Activated CD8-positive, alpha-beta memory T cell treated with anti-CD3 and anti-CD28 coated beads, Interleukin-2, amount 10 ng/mL, durations not matched to agents 7 days and 5 days (primary cell): ENCODE data around the gene F12. TPM values are rescaled to one million over a fixed set of nuclear protein-coding genes. Genes with fewer than 3 reads are reported as not detected.

ENCODE experiments used
- ATAC-seq: fragments of 150-1000 bp; cut with Tn5 transposase; one replicate; pipeline ENCODE4 v1.10.0; 2021; ENCODE audit warnings: moderate library complexity
- CTCF ChIA-PET: fragments of 350-600 bp; sonication (Branson Sonifier 250); formaldehyde crosslinking; loops from one replicate; lab custom pipeline; 2021; ENCODE audit warnings: antibody characterized with exemption; lab: Charles Lee
- DNase-seq: peaks from one replicate; pipeline ENCODE4 v3.0.0-alpha.2; 2020
- H3K27ac Mint-ChIP-seq: one replicate; pipeline ENCODE4 v1.8.0; 2021; ENCODE audit warnings: mild to moderate bottlenecking, mixed read lengths
- H3K27me3 Mint-ChIP-seq: one replicate; pipeline ENCODE4 v1.8.0; 2021; ENCODE audit warnings: mixed read lengths
- H3K36me3 Mint-ChIP-seq: one replicate; pipeline ENCODE4 v1.8.0; 2021; ENCODE audit warnings: mild to moderate bottlenecking, mixed read lengths
- H3K4me1 Mint-ChIP-seq: one replicate; pipeline ENCODE4 v1.8.0; 2021; ENCODE audit warnings: mixed read lengths
- H3K4me3 Mint-ChIP-seq: one replicate; pipeline ENCODE4 v1.8.0; 2021; ENCODE audit warnings: mild to moderate bottlenecking, moderate library complexity, mixed read lengths
- H3K9me3 Mint-ChIP-seq: one replicate; pipeline ENCODE4 v1.8.0; 2022; ENCODE audit warnings: low read depth, mixed read lengths
- total RNA-seq, 2 experiments: library from RNA; stranded (reverse); gene quantifications; one replicate each; pipeline ENCODE4 v1.2.3, GENCODE V29; 2021

The F12 gene
- total RNA-seq, 2 experiments from 2014 or later: 1.3 to 2.2 TPM

DNA sequence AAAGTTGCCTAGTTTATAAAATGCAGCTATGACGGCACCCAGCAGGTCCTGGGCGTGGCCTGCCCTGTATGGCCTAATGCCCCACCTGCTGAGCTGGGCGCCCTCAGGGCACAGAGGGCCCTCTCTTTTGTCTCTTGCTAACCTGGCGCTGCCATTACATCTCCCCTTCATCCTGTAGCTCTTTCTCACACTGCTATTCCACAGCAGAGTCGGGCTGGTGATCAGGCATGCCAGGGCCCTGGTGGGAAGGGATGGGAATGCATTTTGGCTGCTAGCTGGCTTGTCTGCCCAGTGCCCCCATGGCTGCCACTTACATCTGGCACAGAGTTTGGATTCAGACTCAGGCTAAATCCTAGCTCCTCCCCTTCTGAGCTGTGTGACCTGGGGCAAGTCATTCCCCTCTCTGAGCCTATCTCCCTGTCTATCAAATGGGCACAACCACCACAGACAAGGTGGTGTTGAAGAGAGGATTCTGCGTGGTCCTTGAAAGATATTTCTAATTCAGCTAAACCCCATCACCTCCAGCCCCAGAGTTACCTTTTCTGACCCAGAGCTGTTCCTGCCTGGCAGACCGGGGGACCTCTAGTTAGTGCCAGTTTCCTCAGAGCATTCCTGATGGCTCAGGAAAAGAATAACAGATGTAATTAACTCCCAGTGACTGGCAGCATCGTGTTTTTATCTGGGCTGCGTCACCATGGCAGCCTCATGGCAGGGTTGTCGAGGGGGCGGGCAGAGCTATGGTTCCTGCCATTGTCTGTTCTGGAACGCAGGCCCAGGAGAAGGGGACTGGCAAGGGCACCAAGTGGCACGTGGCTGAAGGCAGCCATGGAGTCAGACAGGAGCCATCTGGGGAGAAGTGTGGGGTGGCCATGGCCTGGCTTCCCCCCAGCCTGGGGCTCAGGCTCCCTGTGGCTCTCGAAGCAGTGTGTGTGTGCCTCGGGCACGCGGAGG, 43.6 kb upstream of the F12 start:
- Mint-ChIP-seq H3K4me1 (peaks cover 24% of the 10 kb centered on the region), H3K27me3 (peaks cover 12% of the 10 kb centered on the region), H3K36me3 (peaks cover 1% of the 10 kb centered on the region), H3K27ac (no peak overlapping the region), H3K9me3 (no peaks in the 10 kb centered on the region), H3K4me3 (no peak overlapping the region)
- no peak for DNase-seq
- no peak for ATAC-seq
- CTCF ChIA-PET: interaction anchor here (1.2 to 25.5 kb wide), 18 partner anchors 9 to 339 kb away, joined by 3 to 717 read pairs (median 15); partner anchors contain the start of genes F12, GRK6, LMAN2 and MXD3

GRCh38 chr5:177450667-177451424, 41.5 kb upstream of the F12 start:
- DNase-seq (no peak), ATAC-seq (no peak)
- no peaks in the 10 kb centered on the region for H3K36me3 Mint-ChIP-seq
- peaks cover 25% of the 10 kb centered on the region for H3K4me1 Mint-ChIP-seq
- H3K9me3 Mint-ChIP-seq: no peaks in the 10 kb centered on the region
- CTCF ChIA-PET: interaction anchor here (1.4 to 25.5 kb wide), 6 partner anchors 21 to 141 kb away, joined by 7 to 717 read pairs (median 50); partner anchors contain the start of genes F12, GRK6 and PFN3
- no peak overlapping the region for H3K4me3 Mint-ChIP-seq
- no peak overlapping the region for H3K27ac Mint-ChIP-seq
- H3K27me3 Mint-ChIP-seq: peaks cover 15% of the 10 kb centered on the region

DNA sequence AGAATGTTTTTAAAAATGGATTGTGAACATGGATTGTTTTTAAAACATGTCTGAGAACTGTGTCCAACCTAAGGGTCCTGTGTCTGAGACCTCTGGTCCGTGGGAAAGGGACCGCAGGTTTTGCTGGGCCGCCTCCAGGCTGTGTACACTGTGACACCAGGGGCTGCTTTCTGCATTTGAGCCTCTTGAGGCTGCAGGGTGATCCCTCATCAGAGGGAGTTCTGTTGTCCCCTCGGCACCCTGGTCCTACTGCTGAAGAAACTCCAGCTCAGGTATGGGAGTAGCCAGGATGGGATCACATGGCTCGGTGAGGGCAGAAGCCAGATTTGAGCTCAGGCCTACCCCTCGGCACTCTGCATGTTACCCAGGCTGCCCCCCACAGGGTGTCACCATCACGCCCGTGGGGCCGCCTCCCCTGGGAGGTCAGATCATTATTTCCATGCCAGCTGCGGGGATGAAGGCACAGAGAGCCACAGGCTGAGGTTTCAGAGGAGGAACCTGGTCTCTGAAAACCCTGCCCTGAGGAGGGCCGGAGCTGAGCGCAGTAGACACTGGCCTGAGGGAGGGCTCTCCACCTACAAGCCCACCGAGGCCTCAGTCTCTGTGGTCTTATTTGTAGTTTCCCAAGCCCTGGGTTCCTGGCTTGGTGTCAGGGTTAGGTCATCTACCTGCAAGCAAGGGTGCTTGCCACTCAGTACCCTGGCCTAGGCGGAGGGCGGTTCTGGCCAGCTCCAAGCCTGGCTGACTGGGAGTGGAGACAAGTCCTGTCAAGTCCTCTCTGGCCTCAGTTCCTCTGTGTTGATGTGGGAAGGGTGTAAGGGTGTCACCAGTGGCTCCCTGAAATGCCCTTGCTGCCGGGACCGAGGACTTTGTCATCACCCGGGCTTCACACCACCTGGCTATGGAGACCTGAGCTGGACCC, 40.0 kb upstream of the F12 start:
- H3K27me3 Mint-ChIP-seq: peaks cover 15% of the 10 kb centered on the region
- ATAC-seq (no peak), DNase-seq (no peak)
- no peaks in the 10 kb centered on the region for H3K36me3 Mint-ChIP-seq
- H3K27ac Mint-ChIP-seq: no peak overlapping the region
- no peak overlapping the region for H3K4me3 Mint-ChIP-seq
- CTCF ChIA-PET: interaction anchor here (0.7 to 25.5 kb wide), 10 partner anchors 8 to 91 kb away, joined by 3 to 717 read pairs (median 7); partner anchors contain the start of genes F12, GRK6 and PFN3
- peaks cover 39% of the 10 kb centered on the region for H3K4me1 Mint-ChIP-seq
- H3K9me3 Mint-ChIP-seq: no peaks in the 10 kb centered on the region

DNA sequence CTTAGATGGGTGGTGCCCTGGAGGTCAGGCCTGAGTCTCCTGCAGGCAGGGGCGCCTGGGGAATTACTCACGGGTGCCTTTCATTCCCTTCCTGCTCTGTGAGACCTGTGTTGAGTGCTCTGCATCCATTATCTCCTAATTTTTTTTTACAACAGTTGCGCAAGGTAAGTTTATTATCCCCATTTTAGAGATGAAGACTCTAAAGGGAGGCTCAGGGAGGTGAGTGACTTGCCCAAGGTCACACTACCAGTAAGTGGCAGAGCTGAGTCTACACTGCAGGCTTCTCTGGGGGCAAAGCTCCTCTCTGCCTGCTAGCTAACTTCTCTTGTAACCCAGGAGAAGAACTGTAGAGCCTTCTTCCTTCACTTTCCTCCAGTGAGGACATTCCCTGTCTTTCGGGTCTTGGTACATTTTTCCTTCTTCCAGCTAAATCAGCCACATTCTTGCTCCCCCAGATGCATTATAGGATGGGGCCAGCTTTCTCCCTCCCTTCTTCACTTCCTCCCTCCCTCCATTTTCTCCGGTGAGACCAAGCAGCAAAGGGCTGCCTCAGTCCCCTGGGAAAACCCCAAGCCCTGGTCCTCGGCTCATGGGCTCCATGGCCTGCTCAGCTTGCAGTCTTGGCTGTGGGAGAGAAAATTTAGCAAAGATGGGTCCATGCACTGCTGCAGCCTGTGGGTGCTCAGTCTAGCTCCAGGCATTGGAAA, 39.0 kb upstream of the F12 start:
- DNase-seq (no peak), ATAC-seq (no peak)
- H3K4me1 Mint-ChIP-seq: peaks cover 39% of the 10 kb centered on the region
- no peak overlapping the region for H3K27ac Mint-ChIP-seq
- no peaks in the 10 kb centered on the region for H3K9me3 Mint-ChIP-seq
- H3K36me3 Mint-ChIP-seq: no peaks in the 10 kb centered on the region
- CTCF ChIA-PET: interaction anchor here (0.9 to 25.5 kb wide), 11 partner anchors 7 to 138 kb away, joined by 3 to 717 read pairs (median 6); partner anchors contain the start of genes F12, GRK6 and PFN3
- peak overlapping the region; percentile 29 for H3K4me3 Mint-ChIP-seq
- peaks cover 14% of the 10 kb centered on the region for H3K27me3 Mint-ChIP-seq

DNA sequence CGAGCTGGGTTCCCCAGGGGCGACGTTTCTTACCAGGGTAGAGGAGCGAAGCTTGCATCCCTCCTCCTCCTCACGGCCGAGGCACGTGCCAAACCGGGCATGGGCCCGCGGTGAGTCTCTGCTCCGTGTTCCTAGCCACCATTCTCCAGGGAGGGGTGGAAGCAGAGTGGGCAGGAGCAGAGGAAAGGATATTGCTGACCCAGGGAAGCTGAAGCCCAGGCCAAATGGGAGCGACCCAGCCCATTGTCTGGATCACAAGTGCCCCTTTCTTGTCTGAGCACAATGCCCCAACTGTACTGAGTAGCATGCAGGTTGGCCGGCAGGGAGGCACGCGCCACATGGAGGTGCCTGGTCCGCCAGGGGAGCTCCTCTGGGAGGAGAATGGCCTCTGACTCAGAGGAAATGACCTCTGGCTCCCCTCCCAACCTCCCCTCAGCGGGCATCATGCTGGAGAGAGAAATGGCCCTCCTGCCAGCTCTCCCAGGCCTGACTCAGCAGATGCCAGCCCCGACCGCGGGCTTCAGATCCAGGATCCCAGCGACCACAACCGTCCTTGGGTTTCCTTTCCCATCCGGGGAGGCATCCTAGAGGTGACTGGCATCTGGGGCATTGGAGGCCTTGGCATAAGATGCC, 38.4 kb upstream of the F12 start:
- H3K27me3 Mint-ChIP-seq: peaks cover 10% of the 10 kb centered on the region
- no peak for DNase-seq
- no peaks in the 10 kb centered on the region for H3K36me3 Mint-ChIP-seq
- no peaks in the 10 kb centered on the region for H3K9me3 Mint-ChIP-seq
- CTCF ChIA-PET: interaction anchor here (0.9 to 25.5 kb wide), 10 partner anchors 8 to 138 kb away, joined by 3 to 717 read pairs (median 5); partner anchors contain the start of genes F12, GRK6 and PFN3
- H3K4me3 Mint-ChIP-seq: peak overlapping the region; percentile 28
- peaks cover 39% of the 10 kb centered on the region for H3K4me1 Mint-ChIP-seq
- H3K27ac Mint-ChIP-seq: no peak overlapping the region
- ATAC-seq: no peak

DNA sequence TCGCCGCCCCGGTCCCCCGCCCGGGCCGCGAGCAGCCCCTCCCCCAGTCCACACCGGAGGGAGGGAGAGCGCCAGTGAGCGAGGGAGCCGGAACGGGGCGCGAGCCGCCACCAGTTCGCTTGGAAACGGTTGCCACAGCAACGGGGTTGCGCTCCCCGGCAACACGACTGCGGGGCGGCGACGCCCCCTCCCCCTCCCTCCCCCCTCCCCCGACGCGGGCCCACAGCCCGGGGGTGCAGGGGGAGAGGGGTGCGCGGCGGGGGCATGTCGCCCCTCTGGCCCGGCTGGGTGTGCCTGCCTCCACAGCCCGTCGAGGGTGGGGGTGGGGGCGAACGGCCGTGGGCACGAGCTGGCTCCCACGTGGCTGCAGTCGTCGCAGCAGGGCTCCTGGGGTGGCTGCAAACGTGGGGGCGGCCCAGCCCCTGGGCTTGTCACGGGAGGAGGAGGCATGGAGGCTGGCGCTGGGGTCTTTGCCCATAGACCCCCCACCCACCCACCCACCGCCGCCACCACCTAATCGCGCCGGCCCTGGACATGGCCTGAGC, 37.8 kb upstream of the F12 start:
- H3K4me1 Mint-ChIP-seq: peaks cover 39% of the 10 kb centered on the region
- peaks cover 10% of the 10 kb centered on the region for H3K27me3 Mint-ChIP-seq
- no peak overlapping the region for H3K27ac Mint-ChIP-seq
- ATAC-seq (peak; percentile 41), DNase-seq (peak; percentile 78)
- H3K4me3 Mint-ChIP-seq: peak overlapping the region; percentile 26
- H3K36me3 Mint-ChIP-seq: peaks cover 2% of the 10 kb centered on the region
- no peaks in the 10 kb centered on the region for H3K9me3 Mint-ChIP-seq
- CTCF ChIA-PET: interaction anchor here (1.0 to 25.5 kb wide), 11 partner anchors 7 to 137 kb away, joined by 3 to 717 read pairs (median 6); partner anchors contain the start of genes F12, GRK6 and PFN3

DNA sequence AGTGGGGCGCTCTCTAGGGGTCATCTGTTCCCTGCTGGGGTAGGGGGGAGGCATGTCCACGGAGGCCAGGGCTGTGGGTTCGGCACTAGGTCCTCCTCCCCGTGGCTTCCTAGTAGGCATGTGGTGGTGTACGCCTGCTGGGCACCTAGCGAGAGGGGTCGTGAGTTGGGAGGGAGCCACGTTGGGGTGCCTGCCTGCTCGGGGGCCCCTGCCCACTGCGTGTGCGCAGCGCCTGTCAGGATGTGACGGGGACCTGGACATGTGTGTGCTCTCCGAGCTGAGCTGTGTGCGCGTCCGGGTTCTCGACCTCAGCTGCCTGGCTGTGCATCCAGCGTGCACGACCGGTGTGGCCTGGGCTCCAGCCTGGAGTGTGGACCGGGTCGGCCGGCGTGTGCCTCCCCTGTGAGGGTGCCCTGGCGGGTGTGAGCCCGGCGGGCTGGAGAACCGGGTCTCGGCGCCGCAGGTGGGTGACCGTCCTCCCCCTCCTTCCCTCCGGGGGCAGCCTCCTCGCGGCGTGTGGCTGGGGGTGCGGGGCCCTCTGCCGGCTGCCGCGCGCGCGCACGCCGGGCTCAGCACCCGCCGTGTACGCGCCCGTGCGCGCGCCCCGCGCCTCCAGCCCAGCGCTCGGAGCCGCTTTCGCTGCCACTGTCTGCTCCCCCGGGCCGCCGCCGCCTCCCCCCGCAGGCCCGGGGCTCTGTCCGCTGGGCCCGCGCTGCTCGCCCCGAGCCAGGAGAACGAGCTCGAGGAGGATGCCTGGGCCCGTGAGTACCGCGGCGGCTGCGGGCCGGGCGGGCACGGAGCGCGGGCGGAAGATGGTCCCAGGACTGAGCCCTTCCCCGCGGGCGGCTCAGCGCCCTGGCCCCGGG, 37.1 kb upstream of the F12 start, which contains the start of gene PRR7:
Gene PRR7, plus strand, starts transcription at position 615 of the 866 bp plus-strand sequence. CDS start 8,254 bp downstream, outside the sequence.
- ATAC-seq: peak; percentile 74
- CTCF ChIA-PET: interaction anchor here (0.9 to 25.5 kb wide), 15 partner anchors 8 to 137 kb away, joined by 3 to 717 read pairs (median 4); partner anchors contain the start of genes F12, GRK6, LMAN2 and PFN3

DNA sequence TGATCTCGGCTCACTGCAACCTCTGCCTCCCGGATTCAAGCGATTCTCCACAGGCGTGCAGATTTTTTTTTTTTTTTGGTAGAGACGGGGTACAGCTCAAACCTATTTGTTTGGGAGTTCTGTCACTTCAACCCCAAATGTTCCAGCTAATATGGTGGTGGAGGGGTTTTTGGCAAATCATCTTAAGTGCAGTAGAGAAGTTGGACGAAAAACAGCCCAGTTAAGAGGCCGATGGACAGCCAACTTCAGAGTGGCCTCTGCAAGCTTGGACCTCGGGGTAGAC, 36.5 kb upstream of the F12 start:
- CTCF ChIA-PET: interaction anchor here (0.9 to 25.5 kb wide), 13 partner anchors 8 to 136 kb away, joined by 3 to 717 read pairs (median 4); partner anchors contain the start of genes F12, GRK6, LMAN2 and PFN3
- ATAC-seq (no peak), DNase-seq (no peak)
- H3K4me3 Mint-ChIP-seq: peak overlapping the region; percentile 60
- H3K9me3 Mint-ChIP-seq: no peaks in the 10 kb centered on the region
- peaks cover 2% of the 10 kb centered on the region for H3K36me3 Mint-ChIP-seq
- H3K27me3 Mint-ChIP-seq: peaks cover 10% of the 10 kb centered on the region
- H3K4me1 Mint-ChIP-seq: peaks cover 39% of the 10 kb centered on the region
- peak overlapping the region; percentile 76 for H3K27ac Mint-ChIP-seq

More for the DNA sequence above, 37.1 kb upstream of the F12 start, which contains the start of gene PRR7:
- Mint-ChIP-seq H3K27me3 (peaks cover 10% of the 10 kb centered on the region), H3K27ac (peak within 1 kb of the TSS; percentile 76), H3K9me3 (no peaks in the 10 kb centered on the region), H3K36me3 (peaks cover 2% of the 10 kb centered on the region), H3K4me3 (peak within 1 kb of the TSS; percentile 60), H3K4me1 (peaks cover 39% of the 10 kb centered on the region)
- DNase-seq: peak; percentile 79

- CTCF ChIA-PET: interaction anchor here (0.9 to 25.5 kb wide), 11 partner anchors 9 to 136 kb away, joined by 3 to 717 read pairs (median 4); partner anchors contain the start of genes F12, GRK6, LMAN2 and PFN3
- H3K27ac Mint-ChIP-seq: peak overlapping the region; percentile 76
- peaks cover 39% of the 10 kb centered on the region for H3K4me1 Mint-ChIP-seq
- peaks cover 2% of the 10 kb centered on the region for H3K36me3 Mint-ChIP-seq
- peaks cover 10% of the 10 kb centered on the region for H3K27me3 Mint-ChIP-seq
- peak overlapping the region; percentile 60 for H3K4me3 Mint-ChIP-seq
- ATAC-seq (no peak), DNase-seq (no peak)
- H3K9me3 Mint-ChIP-seq: no peaks in the 10 kb centered on the region
These were observed 35.9 kb upstream of the F12 start for GRCh38 chr5:177445052-177445916.
